ENCODE results near the gene POLE3.

- peak; percentile 81; the same call in 1 of the 2 replicates for TF ChIP-seq SIN3A (IDR thresholded peaks at IDR 0.05; ENCODE audit: borderline replicate concordance, insufficient read depth, low read length)
- TF ChIP-seq TAF1 (IDR thresholded peaks at IDR 0.05; ENCODE audit: borderline replicate concordance, insufficient read depth, low read length), result peak; percentile 72; the same call in 1 of the 2 replicates
These were observed at the start of gene POLE3, which contains the start of gene C9orf43 for GRCh38 chr9:113410207-113410864.
